Astrocyte (in vitro differentiated cells and primary cell): ENCODE results near the gene SLC9A9. TPM values are rescaled to one million over a fixed set of nuclear protein-coding genes. Genes with fewer than 3 reads are reported as not detected.

Experiments used
- DNase-seq: peaks from one replicate; pipeline ENCODE4 v3.0.0-alpha.2; 2010; ENCODE audit warnings: low read depth
- FAIRE-seq: peaks from 2 replicates; lab custom pipeline; 2011; peaks lifted over from hg19 to GRCh38; lab: Jason Lieb, UNC
- H2AFZ ChIP-seq: 2 replicates; pipeline ENCODE4 v1.6.0; 2012; ENCODE audit warnings: low read depth, low read length, inconsistent platforms
- H3K27ac ChIP-seq: 2 replicates; pipeline ENCODE4 v1.5.1; 2011; ENCODE audit warnings: low read depth, low read length, inconsistent platforms
- H3K27me3 ChIP-seq: 2 replicates; pipeline ENCODE4 v1.6.0; 2011; ENCODE audit warnings: low read length, inconsistent platforms; ENCODE audit not compliant: insufficient read depth
- H3K36me3 ChIP-seq: 2 replicates; pipeline ENCODE4 v1.5.1; 2011; ENCODE audit warnings: low read length, inconsistent platforms; ENCODE audit not compliant: insufficient read depth
- H3K4me1 ChIP-seq: 2 replicates; pipeline ENCODE4 v1.5.1; 2011; ENCODE audit warnings: low read length, inconsistent platforms; ENCODE audit not compliant: insufficient read depth
- H3K4me2 ChIP-seq: 2 replicates; pipeline ENCODE4 v1.6.0; 2012; ENCODE audit warnings: low read length, inconsistent platforms
- H3K4me3 ChIP-seq: 2 replicates; pipeline ENCODE4 v1.5.1; 2011; ENCODE audit warnings: low read depth, mild to moderate bottlenecking, low read length, inconsistent platforms; ENCODE audit not compliant: insufficient read depth
- H3K79me2 ChIP-seq: 2 replicates; pipeline ENCODE4 v1.6.0; 2012; ENCODE audit warnings: mild to moderate bottlenecking, low read length, inconsistent platforms; ENCODE audit not compliant: insufficient read depth
- H3K9ac ChIP-seq: 2 replicates; pipeline ENCODE4 v1.6.0; 2012; ENCODE audit warnings: mild to moderate bottlenecking, low read length, inconsistent platforms
- H3K9me3 ChIP-seq: 2 replicates; pipeline ENCODE4 v1.5.1; 2012; ENCODE audit warnings: low read depth, mild to moderate bottlenecking, low read length, inconsistent platforms; ENCODE audit not compliant: insufficient read depth
- H4K20me1 ChIP-seq: 2 replicates; pipeline ENCODE4 v1.6.0; 2012; ENCODE audit warnings: low read length, inconsistent platforms; ENCODE audit not compliant: insufficient read depth
- H3K27ac Mint-ChIP-seq: one replicate; pipeline ENCODE4 v1.8.0; 2021; ENCODE audit warnings: mild to moderate bottlenecking, mixed read lengths; ENCODE audit not compliant: unreplicated experiment
- H3K27me3 Mint-ChIP-seq: one replicate; pipeline ENCODE4 v1.8.0; 2021; ENCODE audit warnings: low read depth, mixed read lengths; ENCODE audit not compliant: unreplicated experiment
- H3K36me3 Mint-ChIP-seq: one replicate; pipeline ENCODE4 v1.8.0; 2021; ENCODE audit warnings: low read depth, mixed read lengths; ENCODE audit not compliant: unreplicated experiment
- H3K4me1 Mint-ChIP-seq: one replicate; pipeline ENCODE4 v1.8.0; 2021; ENCODE audit warnings: low read depth, mixed read lengths; ENCODE audit not compliant: unreplicated experiment
- H3K4me3 Mint-ChIP-seq: one replicate; pipeline ENCODE4 v1.8.0; 2021; ENCODE audit warnings: mild to moderate bottlenecking, moderate library complexity, mixed read lengths; ENCODE audit not compliant: unreplicated experiment
- H3K9me3 Mint-ChIP-seq: one replicate; pipeline ENCODE4 v1.8.0; 2021; ENCODE audit warnings: mild to moderate bottlenecking, mixed read lengths; ENCODE audit not compliant: unreplicated experiment
- EZH2 ChIP-seq: IDR thresholded peaks from 2 replicates; pipeline ENCODE4 v1.6.1; 2012; ENCODE audit warnings: mild to moderate bottlenecking, low read length, inconsistent platforms; ENCODE audit not compliant: insufficient read depth
- total RNA-seq: library from RNA; stranded (reverse); gene quantifications from 2 replicates; pipeline ENCODE4 v1.2.1, GENCODE V29; 2021
- TF ChIP-seq, protein P1 (sequence below): IDR thresholded peaks from 2 replicates; pipeline ENCODE4 v1.5.1; 2011; ENCODE audit warnings: low read depth, mild to moderate bottlenecking, inconsistent platforms, low read length, moderate library complexity; ENCODE audit not compliant: insufficient read depth

The SLC9A9 gene
- total RNA-seq, 1 donor from 2014 or later, result 1.5 TPM

DNA sequence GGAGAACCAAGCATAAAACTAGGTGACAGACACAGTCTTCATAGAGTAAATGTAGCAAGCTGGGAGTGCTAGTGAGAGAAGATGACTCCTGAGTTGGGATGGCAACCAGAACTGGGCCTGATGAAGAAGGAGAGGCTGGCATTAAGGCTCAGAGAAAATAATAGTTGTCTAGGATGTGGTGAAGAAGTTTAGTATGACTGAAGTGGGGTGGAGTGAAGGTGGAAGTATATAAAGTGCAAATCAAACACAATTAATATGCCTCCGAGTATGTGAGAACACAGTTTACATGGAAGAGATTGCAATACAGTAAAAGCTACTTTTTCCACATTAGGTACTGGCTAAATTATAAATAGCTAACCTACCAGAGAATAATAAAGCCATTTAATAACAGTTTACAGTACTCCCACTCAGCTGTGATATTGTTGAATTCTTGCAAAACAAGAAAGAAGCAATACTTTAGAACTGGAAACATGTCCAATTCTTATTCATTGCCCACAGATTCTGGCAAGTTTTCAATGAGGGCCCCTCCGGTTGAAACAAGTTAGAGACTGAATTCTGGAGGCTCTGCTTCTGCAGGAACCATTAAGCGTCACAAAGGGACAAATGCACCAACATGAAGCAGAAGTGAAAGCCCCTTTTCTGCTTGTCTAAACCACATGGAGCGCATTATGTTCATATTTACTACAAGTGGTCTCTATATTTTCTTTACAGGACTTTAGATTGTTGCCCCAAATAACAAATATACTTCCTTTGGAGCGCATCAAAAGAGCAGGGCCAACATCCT, 243.7 kb downstream of the SLC9A9 start:
- Mint-ChIP-seq H3K4me3 (no peak overlapping the region), H3K9me3 (no peaks in the 10 kb centered on the region), H3K4me1 (peaks cover 10% of the 10 kb centered on the region), H3K36me3 (no peaks in the 10 kb centered on the region), H3K27ac (no peak overlapping the region), H3K27me3 (no peaks in the 10 kb centered on the region)
- TF ChIP-seq EZH2, result no peak
- TF ChIP-seq, protein P1, sequence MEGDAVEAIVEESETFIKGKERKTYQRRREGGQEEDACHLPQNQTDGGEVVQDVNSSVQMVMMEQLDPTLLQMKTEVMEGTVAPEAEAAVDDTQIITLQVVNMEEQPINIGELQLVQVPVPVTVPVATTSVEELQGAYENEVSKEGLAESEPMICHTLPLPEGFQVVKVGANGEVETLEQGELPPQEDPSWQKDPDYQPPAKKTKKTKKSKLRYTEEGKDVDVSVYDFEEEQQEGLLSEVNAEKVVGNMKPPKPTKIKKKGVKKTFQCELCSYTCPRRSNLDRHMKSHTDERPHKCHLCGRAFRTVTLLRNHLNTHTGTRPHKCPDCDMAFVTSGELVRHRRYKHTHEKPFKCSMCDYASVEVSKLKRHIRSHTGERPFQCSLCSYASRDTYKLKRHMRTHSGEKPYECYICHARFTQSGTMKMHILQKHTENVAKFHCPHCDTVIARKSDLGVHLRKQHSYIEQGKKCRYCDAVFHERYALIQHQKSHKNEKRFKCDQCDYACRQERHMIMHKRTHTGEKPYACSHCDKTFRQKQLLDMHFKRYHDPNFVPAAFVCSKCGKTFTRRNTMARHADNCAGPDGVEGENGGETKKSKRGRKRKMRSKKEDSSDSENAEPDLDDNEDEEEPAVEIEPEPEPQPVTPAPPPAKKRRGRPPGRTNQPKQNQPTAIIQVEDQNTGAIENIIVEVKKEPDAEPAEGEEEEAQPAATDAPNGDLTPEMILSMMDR, result no peak
- H3K4me3 ChIP-seq, result no peak overlapping the region
- H3K27me3 ChIP-seq, result no peaks in the 10 kb centered on the region
- H3K27ac ChIP-seq, result no peak overlapping the region
- no peaks in the 10 kb centered on the region for H3K9me3 ChIP-seq
- H3K9ac ChIP-seq, result no peak overlapping the region
- peaks cover 4% of the 10 kb centered on the region for H3K4me1 ChIP-seq
- no peaks in the 10 kb centered on the region for H4K20me1 ChIP-seq
- H2AFZ ChIP-seq, result no peak overlapping the region
- H3K36me3 ChIP-seq, result no peaks in the 10 kb centered on the region
- H3K79me2 ChIP-seq, result no peaks in the 10 kb centered on the region
- H3K4me2 ChIP-seq, result no peak overlapping the region
- FAIRE-seq (no peak), DNase-seq (no peak)

DNA sequence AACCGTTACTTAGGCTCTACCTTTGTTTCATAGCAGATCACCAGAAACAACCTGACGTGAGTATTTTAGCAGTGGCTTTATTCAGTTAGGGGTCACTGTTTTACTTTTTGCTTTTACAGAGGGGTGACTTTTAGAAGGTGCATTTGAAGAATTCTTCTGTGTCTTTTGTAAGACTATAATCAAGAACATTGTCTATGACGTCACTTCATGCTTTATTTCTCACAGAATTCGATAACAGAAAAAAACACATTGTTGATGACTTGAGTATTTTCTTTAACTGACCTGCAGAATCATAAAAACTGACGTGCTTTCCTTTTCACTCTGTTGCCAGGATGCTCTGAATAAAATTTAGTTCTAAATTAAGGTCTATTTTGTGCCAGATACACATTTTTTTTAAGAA, 244.5 kb downstream of the SLC9A9 start:
- FAIRE-seq (no peak), DNase-seq (no peak)
- no peak overlapping the region for H3K27ac ChIP-seq
- H3K4me3 ChIP-seq, result no peak overlapping the region
- H3K27me3 ChIP-seq, result no peaks in the 10 kb centered on the region
- Mint-ChIP-seq H3K36me3 (no peaks in the 10 kb centered on the region), H3K9me3 (no peaks in the 10 kb centered on the region), H3K27ac (no peak overlapping the region), H3K27me3 (no peaks in the 10 kb centered on the region), H3K4me3 (no peak overlapping the region), H3K4me1 (peaks cover 6% of the 10 kb centered on the region)
- H4K20me1 ChIP-seq, result no peaks in the 10 kb centered on the region
- H3K9ac ChIP-seq, result no peak overlapping the region
- H3K79me2 ChIP-seq, result no peaks in the 10 kb centered on the region
- H3K4me2 ChIP-seq, result no peak overlapping the region
- H3K36me3 ChIP-seq, result no peaks in the 10 kb centered on the region
- H2AFZ ChIP-seq, result no peak overlapping the region
- H3K9me3 ChIP-seq, result no peaks in the 10 kb centered on the region
- TF ChIP-seq, protein P1, result no peak
- TF ChIP-seq EZH2, result no peak
- peaks cover 4% of the 10 kb centered on the region for H3K4me1 ChIP-seq
